Activated CD4-positive, alpha-beta T cell treated with anti-CD3 and anti-CD28 coated beads, Interleukin-2, amount 50 U/mL, for 24 hours (primary cell): ENCODE measurements around the gene LCA5L.
A peak's percentile ranks its signal among the peaks of the same experiment; 100 is the strongest.

Experiments
- DNase-seq, 2 donors: peaks; one replicate each; pipeline ENCODE4 v3.0.0-alpha.2; 2020; ENCODE audit warnings: low read depth in 1 of 2, low spot score in 1 of 2

The LCA5L gene

GRCh38 chr21:39445321-39446269 is at the start of gene LCA5L:
TSS of gene LCA5L (minus strand) at chr21:39445778. CDS start at chr21:39428493, 17,285 bp downstream.
- peak; percentile 83 for DNase-seq

- DNase-seq, result no peak
Measured at GRCh38 chr21:39489380-39489924, 43.9 kb upstream of the LCA5L start.

GRCh38 chr21:39484711-39485276 is 39.2 kb upstream of the LCA5L start:
- DNase-seq, result no peak

GRCh38 chr21:39483917-39484316 is 38.3 kb upstream of the LCA5L start:
- no peak for DNase-seq

GRCh38 chr21:39481886-39482285 is 36.3 kb upstream of the LCA5L start:
- no peak for DNase-seq

- no peak for DNase-seq
Measured at GRCh38 chr21:39480271-39480670, 34.7 kb upstream of the LCA5L start.

- no peak for DNase-seq
Measured at GRCh38 chr21:39479814-39480182, 34.2 kb upstream of the LCA5L start.

- DNase-seq, result no peak
Measured at GRCh38 chr21:39479164-39479813, 33.7 kb upstream of the LCA5L start.

GRCh38 chr21:39474611-39475010 is 29.0 kb upstream of the LCA5L start:
- DNase-seq, result no peak

- DNase-seq, result no peak
Measured at GRCh38 chr21:39472786-39473185, 27.2 kb upstream of the LCA5L start.

GRCh38 chr21:39471598-39471997 is 26.0 kb upstream of the LCA5L start:
- no peak for DNase-seq

- DNase-seq, result no peak
Measured at GRCh38 chr21:39468559-39468958, 23.0 kb upstream of the LCA5L start.

- no peak for DNase-seq
Measured at GRCh38 chr21:39467746-39468145, 22.2 kb upstream of the LCA5L start.

GRCh38 chr21:39466584-39466983 is 21.0 kb upstream of the LCA5L start:
- DNase-seq, result no peak

GRCh38 chr21:39463308-39463707 is 17.7 kb upstream of the LCA5L start:
- no peak for DNase-seq

- DNase-seq, result no peak
Measured at GRCh38 chr21:39461419-39461818, 15.8 kb upstream of the LCA5L start.

- DNase-seq, result no peak
Measured at GRCh38 chr21:39456665-39457064, 11.1 kb upstream of the LCA5L start.

GRCh38 chr21:39454949-39455668 is 9.5 kb upstream of the LCA5L start:
- DNase-seq, result no peak

- DNase-seq, result no peak
Measured at GRCh38 chr21:39453571-39454179, 8.1 kb upstream of the LCA5L start.

GRCh38 chr21:39452970-39453342 is 7.4 kb upstream of the LCA5L start:
- no peak for DNase-seq
